Measurements from ENCODE around the gene IPO5. TPM values are rescaled to one million over a fixed set of nuclear protein-coding genes. Genes with fewer than 3 reads are reported as not detected.
A peak's percentile ranks its signal among the peaks of the same experiment; 100 is the strongest.

IPO5 gene
- total RNA-seq, 1 experiment from 2014 or later = 46.3 TPM

DNA sequence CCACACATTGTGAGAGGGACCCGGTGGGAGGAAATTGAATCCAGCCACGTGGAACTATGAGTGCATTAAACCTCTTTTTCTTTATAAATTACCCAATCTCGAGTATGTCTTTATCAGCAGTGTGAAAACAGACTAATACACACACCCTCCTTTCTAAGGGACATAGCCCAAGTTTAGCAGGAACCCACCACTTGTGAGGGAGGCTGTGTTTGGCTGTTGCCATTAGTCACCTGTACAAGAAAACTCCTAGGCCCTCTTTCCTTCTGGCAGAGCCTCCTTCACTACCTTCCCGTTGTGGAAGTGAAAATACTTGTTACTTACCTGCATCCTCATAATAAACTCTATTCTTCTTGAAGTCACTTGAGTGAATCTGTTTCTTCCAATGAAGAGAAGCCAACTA lies 113.2 kb downstream of the IPO5 start:
- Mint-ChIP-seq H3K36me3 (ENCODE audit: insufficient read depth, unreplicated experiment) (no peaks in the 10 kb centered on the region), H3K9me3 (ENCODE audit: low read depth, unreplicated experiment) (no peaks in the 10 kb centered on the region), H3K27ac (ENCODE audit: unreplicated experiment) (no peak overlapping the region), H3K4me3 (ENCODE audit: low read depth, unreplicated experiment) (no peak overlapping the region), H3K4me1 (ENCODE audit: low read depth, unreplicated experiment) (no peaks in the 10 kb centered on the region), H3K27me3 (ENCODE audit: unreplicated experiment) (no peaks in the 10 kb centered on the region)
- CTCF ChIA-PET = no interaction called here
- no peak for DNase-seq
- intact Hi-C loops (cut with micrococcal nuclease; ENCODE audit: unreplicated experiment) = no loop called here
- BruUV-seq (replicated peaks) = no TSS peak
- TF ChIP-seq, protein P1, sequence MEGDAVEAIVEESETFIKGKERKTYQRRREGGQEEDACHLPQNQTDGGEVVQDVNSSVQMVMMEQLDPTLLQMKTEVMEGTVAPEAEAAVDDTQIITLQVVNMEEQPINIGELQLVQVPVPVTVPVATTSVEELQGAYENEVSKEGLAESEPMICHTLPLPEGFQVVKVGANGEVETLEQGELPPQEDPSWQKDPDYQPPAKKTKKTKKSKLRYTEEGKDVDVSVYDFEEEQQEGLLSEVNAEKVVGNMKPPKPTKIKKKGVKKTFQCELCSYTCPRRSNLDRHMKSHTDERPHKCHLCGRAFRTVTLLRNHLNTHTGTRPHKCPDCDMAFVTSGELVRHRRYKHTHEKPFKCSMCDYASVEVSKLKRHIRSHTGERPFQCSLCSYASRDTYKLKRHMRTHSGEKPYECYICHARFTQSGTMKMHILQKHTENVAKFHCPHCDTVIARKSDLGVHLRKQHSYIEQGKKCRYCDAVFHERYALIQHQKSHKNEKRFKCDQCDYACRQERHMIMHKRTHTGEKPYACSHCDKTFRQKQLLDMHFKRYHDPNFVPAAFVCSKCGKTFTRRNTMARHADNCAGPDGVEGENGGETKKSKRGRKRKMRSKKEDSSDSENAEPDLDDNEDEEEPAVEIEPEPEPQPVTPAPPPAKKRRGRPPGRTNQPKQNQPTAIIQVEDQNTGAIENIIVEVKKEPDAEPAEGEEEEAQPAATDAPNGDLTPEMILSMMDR (IDR thresholded peaks at IDR 0.05; ENCODE audit: unreplicated experiment) = no peak

DNA sequence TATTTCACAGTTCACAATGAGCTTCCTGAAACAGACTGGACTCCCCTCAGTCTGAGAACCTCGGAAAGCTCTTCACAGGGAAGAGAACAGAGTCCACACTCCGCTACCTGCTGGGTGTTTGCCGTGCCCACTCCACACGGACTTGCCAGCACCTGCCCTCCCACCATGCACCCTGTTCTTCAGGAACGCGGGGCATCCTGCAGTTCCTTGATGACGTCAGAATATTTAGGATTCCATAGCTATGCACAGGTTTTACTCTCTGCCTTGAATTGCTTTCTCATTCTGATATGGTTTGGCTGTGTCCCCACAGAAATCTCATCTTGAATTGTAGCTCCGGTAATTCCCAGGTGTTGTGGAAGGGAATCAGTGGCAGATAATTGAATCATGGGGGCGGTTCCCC lies 115.0 kb downstream of the IPO5 start:
- Mint-ChIP-seq H3K36me3 (ENCODE audit: insufficient read depth, unreplicated experiment) (no peaks in the 10 kb centered on the region), H3K4me3 (ENCODE audit: low read depth, unreplicated experiment) (no peak overlapping the region), H3K27me3 (ENCODE audit: unreplicated experiment) (no peaks in the 10 kb centered on the region), H3K9me3 (ENCODE audit: low read depth, unreplicated experiment) (no peaks in the 10 kb centered on the region), H3K4me1 (ENCODE audit: low read depth, unreplicated experiment) (no peaks in the 10 kb centered on the region), H3K27ac (ENCODE audit: unreplicated experiment) (no peak overlapping the region)
- no TSS peak for BruUV-seq (replicated peaks)
- intact Hi-C loops (cut with micrococcal nuclease; ENCODE audit: unreplicated experiment) = no loop called here
- TF ChIP-seq, protein P1 (IDR thresholded peaks at IDR 0.05; ENCODE audit: unreplicated experiment) = no peak
- DNase-seq = peak; percentile 0
- CTCF ChIA-PET = interaction anchor here (0.6 kb wide), 1 partner anchor 1046 kb away, joined by 3 read pairs; no protein-coding TSS in a partner anchor

DNA sequence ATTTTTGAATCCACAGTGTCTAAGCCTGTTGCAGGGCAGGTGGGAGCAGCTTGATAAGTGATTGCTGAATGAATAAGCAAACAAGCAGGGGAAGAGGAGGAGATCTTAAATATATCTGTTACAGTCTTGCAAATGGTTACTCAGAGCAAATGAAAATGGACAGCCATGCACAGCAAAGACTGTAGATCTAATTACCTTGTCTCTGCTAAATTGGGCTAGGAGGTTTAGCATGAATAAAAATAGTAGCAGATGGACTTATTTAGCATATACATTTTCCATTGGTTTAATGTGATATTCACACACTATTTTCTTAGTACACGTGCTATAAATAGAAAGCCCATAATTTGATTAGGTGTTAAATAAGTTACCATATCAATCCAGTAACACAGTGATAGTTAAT lies 116.5 kb downstream of the IPO5 start:
- Mint-ChIP-seq H3K9me3 (ENCODE audit: low read depth, unreplicated experiment) (no peaks in the 10 kb centered on the region), H3K27ac (ENCODE audit: unreplicated experiment) (no peak overlapping the region), H3K4me3 (ENCODE audit: low read depth, unreplicated experiment) (no peak overlapping the region), H3K4me1 (ENCODE audit: low read depth, unreplicated experiment) (no peaks in the 10 kb centered on the region), H3K36me3 (ENCODE audit: insufficient read depth, unreplicated experiment) (no peaks in the 10 kb centered on the region), H3K27me3 (ENCODE audit: unreplicated experiment) (no peaks in the 10 kb centered on the region)
- intact Hi-C loops (cut with micrococcal nuclease; ENCODE audit: unreplicated experiment) = no loop called here
- no peak for DNase-seq
- TF ChIP-seq, protein P1 (IDR thresholded peaks at IDR 0.05; ENCODE audit: unreplicated experiment) = no peak
- no TSS peak for BruUV-seq (replicated peaks)
- CTCF ChIA-PET = no interaction called here

DNA sequence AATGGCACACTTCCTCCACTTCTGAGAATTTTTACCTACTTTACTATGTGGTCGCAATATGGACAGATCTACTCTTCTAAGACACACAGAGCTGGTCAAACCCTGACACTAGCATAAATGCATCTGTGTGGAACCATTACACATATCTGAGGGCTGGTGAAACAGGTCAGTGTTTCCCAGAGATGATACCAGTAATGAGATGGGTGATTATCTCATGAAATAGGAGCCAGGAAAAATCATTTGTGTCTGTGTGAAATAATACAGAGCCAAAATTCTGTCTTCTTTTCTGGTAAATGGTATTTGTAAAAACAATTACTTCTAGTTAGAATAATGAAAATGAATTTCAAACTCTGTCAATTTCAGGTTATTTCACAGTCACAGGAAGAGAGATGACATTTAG lies 117.8 kb downstream of the IPO5 start:
- DNase-seq = no peak
- Mint-ChIP-seq H3K27me3 (ENCODE audit: unreplicated experiment) (no peaks in the 10 kb centered on the region), H3K9me3 (ENCODE audit: low read depth, unreplicated experiment) (no peaks in the 10 kb centered on the region), H3K27ac (ENCODE audit: unreplicated experiment) (no peak overlapping the region), H3K4me1 (ENCODE audit: low read depth, unreplicated experiment) (no peaks in the 10 kb centered on the region), H3K36me3 (ENCODE audit: insufficient read depth, unreplicated experiment) (no peaks in the 10 kb centered on the region), H3K4me3 (ENCODE audit: low read depth, unreplicated experiment) (no peak overlapping the region)
- intact Hi-C loops (cut with micrococcal nuclease; ENCODE audit: unreplicated experiment) = no loop called here
- CTCF ChIA-PET = no interaction called here
- no TSS peak for BruUV-seq (replicated peaks)
- TF ChIP-seq, protein P1 (IDR thresholded peaks at IDR 0.05; ENCODE audit: unreplicated experiment) = no peak

Measured in Calu3 (cell line).